ENCODE measurements around the gene TRAF3IP3.
A peak's percentile ranks its signal among the peaks of the same experiment; 100 is the strongest.

Gene TRAF3IP3

DNA sequence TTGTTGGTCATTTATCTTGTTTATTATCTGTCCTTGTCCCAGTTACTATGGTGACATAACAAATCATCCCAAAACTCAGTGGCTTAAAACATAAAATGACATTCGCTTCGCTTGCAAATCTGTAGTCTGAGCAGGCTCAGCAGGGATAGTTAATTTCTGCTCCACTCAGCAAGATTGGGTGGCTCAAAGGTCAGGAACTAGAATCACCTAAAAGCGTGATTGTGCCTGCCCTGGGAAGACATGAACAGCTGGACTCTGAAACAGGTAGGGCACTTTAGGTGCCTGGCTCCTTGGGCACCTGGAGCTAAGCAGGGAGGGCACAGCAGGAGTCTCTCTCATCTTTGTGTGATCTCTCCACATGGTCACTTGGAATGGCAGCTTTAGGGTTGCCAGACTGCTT lies 14.7 kb upstream of the TRAF3IP3 start:
- DNase-seq: no peak

DNA sequence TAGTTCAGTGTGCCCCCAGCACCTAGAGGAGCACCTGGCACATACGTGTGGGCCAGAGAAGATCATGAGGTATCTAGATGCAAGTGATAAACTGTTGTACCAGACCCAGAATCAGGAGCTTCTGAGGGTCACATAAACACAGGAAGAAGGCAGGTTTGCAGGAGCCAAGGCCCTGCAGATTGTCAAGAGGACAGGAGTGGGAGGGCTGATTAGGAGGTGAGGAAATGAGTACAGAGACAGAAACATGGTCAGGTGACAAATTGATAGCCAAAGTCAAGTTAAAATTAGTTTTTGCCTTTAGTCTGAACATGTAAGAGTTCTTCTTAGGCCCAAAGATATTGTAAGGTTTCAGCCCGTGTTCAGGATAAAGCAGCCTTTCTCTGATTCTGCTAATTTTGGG lies 14.0 kb upstream of the TRAF3IP3 start:
- DNase-seq: no peak

DNA sequence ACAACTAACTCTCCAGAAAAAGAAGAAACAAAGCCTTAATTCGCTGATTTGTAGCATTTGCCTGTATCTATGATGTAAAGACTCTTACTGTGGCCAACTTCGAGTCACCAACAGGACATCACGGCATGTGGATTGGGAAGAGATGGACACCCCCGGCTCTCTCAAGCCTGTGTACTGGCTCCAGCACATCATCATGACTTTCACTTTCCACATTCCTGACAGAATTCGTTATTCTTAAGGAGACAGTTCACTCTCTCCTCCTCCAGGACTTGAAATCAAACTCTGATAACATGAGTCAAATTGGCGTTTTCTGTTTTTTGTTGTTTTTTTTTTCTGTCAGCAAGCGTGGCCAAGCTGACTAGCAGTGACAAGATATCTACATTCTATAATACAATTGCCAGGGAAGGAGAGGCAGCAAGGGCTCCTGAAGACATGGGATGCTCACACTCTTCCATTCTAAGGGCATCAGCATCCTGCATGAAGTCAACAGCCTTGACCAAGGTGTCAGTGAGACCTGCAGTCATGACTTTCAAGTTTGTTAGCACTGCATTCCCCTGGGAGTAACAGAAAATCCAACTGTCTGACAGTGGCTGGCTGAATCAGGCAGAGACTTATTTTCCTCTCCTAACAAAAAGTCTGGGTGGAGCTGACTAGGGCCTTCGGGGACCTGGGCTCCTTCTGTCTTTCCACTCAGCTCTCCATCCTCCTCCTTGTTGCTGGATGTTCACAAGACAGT lies 13.3 kb upstream of the TRAF3IP3 start:
- no peak for DNase-seq

DNA sequence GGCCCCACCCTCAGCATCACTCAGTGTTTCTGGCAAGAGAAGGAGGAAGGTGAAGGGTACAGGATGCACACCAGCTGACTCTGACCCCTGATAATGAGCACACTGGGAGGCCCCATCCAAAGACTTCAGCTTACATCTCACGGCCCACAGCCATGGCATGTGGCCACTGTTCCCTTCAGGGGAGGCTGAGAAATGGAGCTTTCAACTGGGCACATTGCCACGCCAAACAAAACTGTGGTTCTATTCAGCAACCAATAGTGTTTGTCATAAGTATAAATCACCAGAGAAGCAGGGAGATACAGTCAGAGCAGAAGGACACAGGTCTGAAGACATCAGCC lies 12.7 kb upstream of the TRAF3IP3 start:
- no peak for DNase-seq

GRCh38 chr1:209746451-209747165 lies 9.2 kb upstream of the TRAF3IP3 start:
- no peak for DNase-seq

DNA sequence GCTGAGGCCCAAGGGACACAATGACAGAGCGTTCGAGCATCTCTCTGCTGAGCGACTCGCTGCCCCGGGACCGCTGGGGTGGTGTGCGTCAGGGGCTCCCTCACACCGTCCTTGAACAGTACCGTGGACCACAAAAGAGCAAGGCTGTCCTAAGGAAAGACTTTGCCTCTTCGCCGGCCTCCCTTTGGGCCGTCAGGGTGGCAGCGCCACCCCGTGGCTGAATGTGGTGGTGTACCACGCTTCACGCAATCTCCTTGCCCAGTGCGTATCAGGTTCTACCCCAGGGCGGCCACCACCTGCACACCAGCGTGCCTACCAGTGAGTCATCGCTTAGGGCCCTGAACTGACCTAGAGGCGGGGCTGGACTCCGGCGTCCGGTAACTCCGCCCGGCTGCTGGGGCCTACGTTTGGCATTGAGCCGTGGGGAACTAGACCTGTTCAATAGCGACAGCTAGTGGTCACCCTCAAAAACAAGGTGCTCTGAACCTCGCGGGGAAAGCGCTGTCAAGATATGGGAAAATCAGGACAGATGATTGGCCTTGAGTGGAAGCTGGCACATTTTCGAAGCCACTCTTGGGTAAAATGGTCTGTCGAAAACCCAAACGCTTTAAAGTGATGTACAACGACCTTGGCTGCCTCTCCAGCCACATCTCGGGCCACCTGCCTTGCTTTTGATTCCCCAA lies 8.1 kb upstream of the TRAF3IP3 start:
- DNase-seq: peak; percentile 77

- no peak for DNase-seq
Measured at GRCh38 chr1:209748620-209749019, 7.2 kb upstream of the TRAF3IP3 start.

DNA sequence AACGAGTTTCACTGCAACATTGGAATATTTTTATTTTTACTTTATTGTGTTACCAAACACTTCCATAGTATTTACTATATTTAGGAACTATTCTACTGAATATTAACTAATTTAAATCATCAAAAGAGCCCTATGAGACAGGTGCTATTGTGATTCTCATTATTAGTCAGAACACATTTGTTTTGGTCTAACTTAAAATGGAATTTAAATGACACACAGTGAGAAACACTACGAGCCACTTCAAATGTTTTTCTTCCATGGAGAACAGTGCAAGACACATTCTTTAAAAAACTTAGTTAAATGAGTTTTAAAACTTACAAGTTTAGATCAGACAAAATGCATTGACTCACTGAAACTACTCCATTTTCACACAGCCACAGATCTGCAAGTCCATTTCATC lies 6.6 kb upstream of the TRAF3IP3 start:
- no peak for DNase-seq

GRCh38 chr1:209749670-209750323 lies 6.1 kb upstream of the TRAF3IP3 start:
- DNase-seq: no peak

DNA sequence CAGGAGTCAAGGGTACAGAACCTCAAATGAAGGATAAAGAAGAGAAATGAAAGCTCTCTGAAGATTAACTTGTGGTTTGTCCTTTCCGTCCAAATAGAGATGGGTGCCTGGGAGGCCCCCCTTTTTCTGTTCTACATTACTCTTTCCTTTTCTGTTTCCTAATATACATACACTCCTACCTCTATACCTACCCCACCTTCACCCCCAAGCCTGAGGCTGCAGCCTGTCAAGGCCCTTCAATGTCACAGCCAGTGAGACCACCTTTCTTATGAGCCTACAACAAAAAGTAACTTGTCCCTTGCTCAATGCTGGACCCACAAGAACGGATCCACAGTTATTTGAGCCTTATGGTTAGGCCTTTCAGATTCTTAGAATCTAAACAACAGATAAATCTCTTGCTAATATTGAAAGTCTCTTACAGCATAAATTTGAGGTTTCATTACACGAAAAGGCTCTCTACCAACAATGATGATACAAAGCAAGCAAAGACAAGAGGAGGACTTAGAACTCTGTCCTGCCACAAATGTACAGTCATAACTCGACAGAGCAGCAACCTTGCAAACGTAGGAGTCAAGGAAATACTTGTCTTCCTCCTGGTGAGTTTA lies 4.1 kb upstream of the TRAF3IP3 start:
- no peak for DNase-seq

DNA sequence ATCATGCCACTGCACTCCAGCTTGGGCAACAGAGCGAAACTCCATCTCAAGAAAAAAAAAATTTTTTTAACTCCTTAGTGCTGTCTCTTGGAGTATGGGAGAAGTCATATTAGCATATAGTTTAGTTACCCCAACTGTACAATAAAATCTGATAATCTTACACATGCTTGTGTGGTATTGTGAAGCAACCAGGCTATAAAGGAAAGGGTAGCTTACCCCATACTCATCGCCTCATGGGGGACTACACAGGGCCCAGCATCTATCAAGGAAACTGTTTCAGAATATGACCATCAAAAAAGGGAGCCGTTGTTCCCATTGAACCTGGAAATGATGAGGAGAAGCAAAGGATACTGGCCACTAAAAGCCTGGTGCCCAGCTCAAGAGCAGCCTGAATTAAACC lies 3.0 kb upstream of the TRAF3IP3 start:
- no peak for DNase-seq

- no peak for DNase-seq
Measured at GRCh38 chr1:209755256-209755655, 597 bp upstream of the TRAF3IP3 start.

GRCh38 chr1:209756615-209757445 lies 977 bp downstream of the TRAF3IP3 start:
- peak; percentile 29 for DNase-seq

DNA sequence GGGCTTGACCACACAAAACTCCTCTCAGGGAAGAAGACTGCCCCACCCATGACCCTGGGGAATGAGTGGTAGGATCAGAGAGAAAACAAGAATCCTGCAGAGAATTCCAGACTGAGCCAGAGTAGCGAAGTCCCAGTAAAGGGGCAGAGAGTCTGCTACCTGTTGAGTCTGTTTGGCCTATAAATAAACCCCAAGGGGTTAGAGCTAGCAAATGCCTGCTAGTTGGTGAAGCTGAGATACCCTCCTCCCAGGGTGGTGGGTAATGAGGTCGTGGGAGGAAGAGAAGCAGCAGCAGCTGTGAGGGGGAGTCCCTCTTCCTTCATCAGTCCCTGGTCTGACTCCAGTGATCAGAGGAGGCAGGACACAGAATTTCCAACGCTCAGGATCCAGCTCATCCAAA lies 2.5 kb downstream of the TRAF3IP3 start:
- no peak for DNase-seq

DNA sequence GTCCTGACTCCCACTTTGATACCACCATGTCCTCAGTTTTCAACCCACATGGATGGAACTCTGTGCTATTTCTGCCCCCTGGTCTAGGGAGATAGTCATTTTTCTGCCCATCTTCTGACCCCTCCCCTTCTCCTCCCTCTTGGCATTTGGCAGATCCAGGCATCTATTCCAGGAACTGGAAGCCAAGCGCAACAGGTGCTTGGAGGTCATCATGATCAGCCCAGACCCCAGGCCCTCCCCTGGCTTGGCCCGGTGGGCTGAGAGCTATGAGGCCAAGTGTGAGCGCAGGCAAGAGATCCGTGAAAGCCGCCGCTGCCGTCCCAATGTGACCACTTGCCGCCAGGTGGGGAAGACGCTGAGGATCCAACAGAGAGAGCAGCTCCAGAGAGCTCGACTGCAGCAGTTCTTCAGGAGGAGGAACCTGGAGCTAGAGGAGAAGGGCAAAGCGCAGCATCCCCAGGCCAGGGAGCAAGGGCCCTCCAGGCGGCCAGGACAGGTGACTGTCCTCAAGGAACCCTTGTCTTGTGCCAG lies 4.0 kb downstream of the TRAF3IP3 start:
- DNase-seq: no peak

GRCh38 chr1:209761011-209761635 lies 5.3 kb downstream of the TRAF3IP3 start:
- no peak for DNase-seq

- no peak for DNase-seq
Measured at GRCh38 chr1:209766051-209766450, 10.2 kb downstream of the TRAF3IP3 start.

GRCh38 chr1:209767096-209767495 lies 11.2 kb downstream of the TRAF3IP3 start:
- DNase-seq: no peak

GRCh38 chr1:209767706-209768105 lies 11.9 kb downstream of the TRAF3IP3 start:
- DNase-seq: no peak

DNA sequence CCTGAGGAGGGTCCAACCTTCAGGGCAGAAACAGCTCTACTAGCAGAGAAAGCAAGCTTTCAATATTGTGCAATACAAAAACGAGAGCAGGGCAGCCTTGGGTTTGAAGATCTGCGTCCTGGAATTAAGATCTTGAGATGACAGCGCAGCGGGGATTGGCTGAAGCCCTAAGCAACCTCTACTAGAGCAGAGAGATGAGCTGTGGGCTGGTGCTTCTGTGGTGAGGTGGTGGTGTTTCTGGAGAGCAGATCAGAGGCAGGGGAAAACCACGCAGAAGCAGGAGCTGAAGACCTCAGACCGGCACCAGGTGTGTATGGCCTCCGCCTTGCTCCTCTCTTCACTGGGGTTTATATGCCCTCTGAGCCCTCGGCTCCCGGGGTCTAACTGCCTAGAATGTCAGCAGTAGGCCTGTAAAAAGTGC lies 12.5 kb downstream of the TRAF3IP3 start:
- DNase-seq: peak; percentile 81

DNA sequence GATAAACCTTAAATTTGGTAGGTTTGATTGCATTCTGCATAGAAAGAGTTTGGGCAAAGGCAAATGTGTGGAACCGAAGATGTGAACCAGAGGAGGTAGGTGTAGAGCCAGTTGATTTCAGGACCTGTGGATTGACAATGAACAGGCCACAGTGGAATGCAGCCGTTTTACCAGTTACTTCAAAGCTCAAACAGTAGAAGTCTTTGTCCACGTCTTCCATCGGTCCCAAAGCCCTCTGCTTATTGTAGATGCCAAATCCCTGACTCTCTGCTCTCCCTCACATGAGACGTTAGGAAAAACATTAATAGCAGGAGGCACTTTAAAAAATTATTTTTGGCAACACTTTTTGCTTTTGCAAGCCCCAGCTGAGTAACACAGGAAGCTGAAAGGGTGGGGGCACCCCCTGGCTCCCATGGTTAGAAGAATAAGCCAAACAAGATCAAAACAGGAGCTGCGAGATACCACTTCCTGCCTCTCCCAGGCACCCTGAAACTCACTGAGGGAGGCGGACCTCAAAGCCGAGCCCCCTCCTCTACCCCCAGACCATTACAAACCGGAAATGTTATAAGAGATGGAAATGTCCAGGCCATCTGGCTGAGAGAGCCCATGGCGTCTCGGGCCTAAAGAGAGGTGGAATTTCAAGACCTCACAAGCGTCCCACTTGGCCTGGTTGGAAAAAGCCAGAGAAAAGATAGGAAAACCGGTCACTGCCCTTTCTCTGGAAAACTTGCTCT lies 13.5 kb downstream of the TRAF3IP3 start:
- peak; percentile 81 for DNase-seq
